ENCODE measurements around the gene ADORA1.

The ADORA1 gene

DNA sequence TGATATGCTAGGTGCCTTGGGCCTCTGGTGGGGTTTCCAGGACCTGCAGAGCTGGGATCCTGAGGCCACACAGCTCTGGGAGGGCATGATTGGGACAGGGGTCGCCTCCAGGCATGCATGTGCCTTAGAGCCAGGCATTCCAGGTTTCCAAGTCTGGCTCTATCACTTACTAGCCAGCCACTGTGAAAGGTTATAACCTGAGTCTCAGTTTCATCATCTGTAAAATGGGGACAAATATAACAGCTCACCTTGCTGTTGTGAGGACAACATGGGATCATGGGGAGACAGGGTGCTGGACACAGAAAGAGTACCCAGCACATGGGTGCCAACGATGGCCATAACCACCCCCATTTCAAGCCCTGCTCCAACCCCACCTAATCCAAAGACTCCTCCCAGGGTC is 56.3 kb downstream of the ADORA1 start:
- no peak overlapping the region for H3K4me3 ChIP-seq (ENCODE audit: low read depth, low read length, poor library complexity, severe bottlenecking)
- no peak overlapping the region for H3K27ac ChIP-seq (ENCODE audit: low read depth, low read length, poor library complexity, severe bottlenecking)
- H3K79me2 ChIP-seq (ENCODE audit: insufficient read depth, low read length), result no peaks in the 10 kb centered on the region
- no peaks in the 10 kb centered on the region for H4K20me1 ChIP-seq (ENCODE audit: insufficient read depth, low read length)
- H2AFZ ChIP-seq (ENCODE audit: low read length), result no peak overlapping the region
- H3K9me2 ChIP-seq (ENCODE audit: low read depth, low read length), result no peaks in the 10 kb centered on the region
- H3K4me1 ChIP-seq (ENCODE audit: insufficient read depth, low read length, severe bottlenecking), result no peaks in the 10 kb centered on the region
- no peaks in the 10 kb centered on the region for H3K36me3 ChIP-seq (ENCODE audit: insufficient read depth, low read length)
- H3K4me2 ChIP-seq (ENCODE audit: low read length), result no peak overlapping the region
- no peak overlapping the region for H3K9ac ChIP-seq (ENCODE audit: low read length)
- no peaks in the 10 kb centered on the region for H3K9me3 ChIP-seq (ENCODE audit: low read length)
- H3K27me3 ChIP-seq (ENCODE audit: insufficient read depth, low read length), result no peaks in the 10 kb centered on the region
- TF ChIP-seq, protein P1, sequence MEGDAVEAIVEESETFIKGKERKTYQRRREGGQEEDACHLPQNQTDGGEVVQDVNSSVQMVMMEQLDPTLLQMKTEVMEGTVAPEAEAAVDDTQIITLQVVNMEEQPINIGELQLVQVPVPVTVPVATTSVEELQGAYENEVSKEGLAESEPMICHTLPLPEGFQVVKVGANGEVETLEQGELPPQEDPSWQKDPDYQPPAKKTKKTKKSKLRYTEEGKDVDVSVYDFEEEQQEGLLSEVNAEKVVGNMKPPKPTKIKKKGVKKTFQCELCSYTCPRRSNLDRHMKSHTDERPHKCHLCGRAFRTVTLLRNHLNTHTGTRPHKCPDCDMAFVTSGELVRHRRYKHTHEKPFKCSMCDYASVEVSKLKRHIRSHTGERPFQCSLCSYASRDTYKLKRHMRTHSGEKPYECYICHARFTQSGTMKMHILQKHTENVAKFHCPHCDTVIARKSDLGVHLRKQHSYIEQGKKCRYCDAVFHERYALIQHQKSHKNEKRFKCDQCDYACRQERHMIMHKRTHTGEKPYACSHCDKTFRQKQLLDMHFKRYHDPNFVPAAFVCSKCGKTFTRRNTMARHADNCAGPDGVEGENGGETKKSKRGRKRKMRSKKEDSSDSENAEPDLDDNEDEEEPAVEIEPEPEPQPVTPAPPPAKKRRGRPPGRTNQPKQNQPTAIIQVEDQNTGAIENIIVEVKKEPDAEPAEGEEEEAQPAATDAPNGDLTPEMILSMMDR (IDR thresholded peaks at IDR 0.05; ENCODE audit: low read length), result no peak
- no peak for TF ChIP-seq EZH2 (IDR thresholded peaks at IDR 0.05; ENCODE audit: borderline replicate concordance, low read length)
- no peaks in the 10 kb centered on the region for H3F3A ChIP-seq (ENCODE audit: insufficient read depth, low read length)

GRCh38 chr1:203184467-203184866 is 56.9 kb downstream of the ADORA1 start:
- H3K9me3 ChIP-seq (ENCODE audit: low read length), result no peaks in the 10 kb centered on the region
- H3K27ac ChIP-seq (ENCODE audit: low read depth, low read length, poor library complexity, severe bottlenecking), result no peak overlapping the region
- no peaks in the 10 kb centered on the region for H3K9me2 ChIP-seq (ENCODE audit: low read depth, low read length)
- no peaks in the 10 kb centered on the region for H4K20me1 ChIP-seq (ENCODE audit: insufficient read depth, low read length)
- H3K9ac ChIP-seq (ENCODE audit: low read length), result no peak overlapping the region
- H3K4me3 ChIP-seq (ENCODE audit: low read depth, low read length, poor library complexity, severe bottlenecking), result no peak overlapping the region
- H3F3A ChIP-seq (ENCODE audit: insufficient read depth, low read length), result no peaks in the 10 kb centered on the region
- TF ChIP-seq, protein P1 (IDR thresholded peaks at IDR 0.05; ENCODE audit: low read length), result no peak
- TF ChIP-seq EZH2 (IDR thresholded peaks at IDR 0.05; ENCODE audit: borderline replicate concordance, low read length), result no peak
- H3K4me1 ChIP-seq (ENCODE audit: insufficient read depth, low read length, severe bottlenecking), result no peaks in the 10 kb centered on the region
- no peaks in the 10 kb centered on the region for H3K79me2 ChIP-seq (ENCODE audit: insufficient read depth, low read length)
- H2AFZ ChIP-seq (ENCODE audit: low read length), result no peak overlapping the region
- no peaks in the 10 kb centered on the region for H3K27me3 ChIP-seq (ENCODE audit: insufficient read depth, low read length)
- H3K36me3 ChIP-seq (ENCODE audit: insufficient read depth, low read length), result no peaks in the 10 kb centered on the region
- no peak overlapping the region for H3K4me2 ChIP-seq (ENCODE audit: low read length)

DNA sequence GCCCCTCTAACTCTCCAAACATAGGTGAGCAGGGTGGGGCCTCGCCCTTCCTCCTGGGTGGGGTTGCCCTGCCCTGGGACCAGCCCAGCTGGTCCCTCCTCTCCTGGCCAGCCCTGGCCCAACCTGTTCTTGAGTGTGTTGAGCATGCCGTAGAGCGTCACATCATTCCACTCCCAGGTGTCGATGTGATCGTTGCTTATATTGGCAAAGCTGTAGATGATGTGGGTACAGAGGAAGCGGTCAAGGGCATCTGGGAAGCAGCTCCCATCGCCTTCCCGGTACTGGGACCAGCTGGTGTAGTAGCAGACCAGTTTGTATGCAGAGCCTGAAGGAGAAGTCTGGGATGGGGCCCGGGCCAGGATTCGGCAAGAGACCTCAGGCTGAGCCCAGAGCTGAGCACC is 57.5 kb downstream of the ADORA1 start:
- Histone ChIP-seq H3K4me1 (ENCODE audit: insufficient read depth, low read length, severe bottlenecking) (no peaks in the 10 kb centered on the region), H4K20me1 (ENCODE audit: insufficient read depth, low read length) (no peaks in the 10 kb centered on the region), H3K27ac (ENCODE audit: low read depth, low read length, poor library complexity, severe bottlenecking) (no peak overlapping the region), H3K4me2 (ENCODE audit: low read length) (no peak overlapping the region), H3K4me3 (ENCODE audit: low read depth, low read length, poor library complexity, severe bottlenecking) (no peak overlapping the region), H3K9me2 (ENCODE audit: low read depth, low read length) (no peaks in the 10 kb centered on the region), H3K9me3 (ENCODE audit: low read length) (no peaks in the 10 kb centered on the region), H2AFZ (ENCODE audit: low read length) (no peak overlapping the region), H3K36me3 (ENCODE audit: insufficient read depth, low read length) (no peaks in the 10 kb centered on the region), H3F3A (ENCODE audit: insufficient read depth, low read length) (no peaks in the 10 kb centered on the region), H3K27me3 (ENCODE audit: insufficient read depth, low read length) (no peaks in the 10 kb centered on the region), H3K79me2 (ENCODE audit: insufficient read depth, low read length) (no peaks in the 10 kb centered on the region), H3K9ac (ENCODE audit: low read length) (no peak overlapping the region)
- TF ChIP-seq EZH2 (IDR thresholded peaks at IDR 0.05; ENCODE audit: borderline replicate concordance, low read length), result no peak

DNA sequence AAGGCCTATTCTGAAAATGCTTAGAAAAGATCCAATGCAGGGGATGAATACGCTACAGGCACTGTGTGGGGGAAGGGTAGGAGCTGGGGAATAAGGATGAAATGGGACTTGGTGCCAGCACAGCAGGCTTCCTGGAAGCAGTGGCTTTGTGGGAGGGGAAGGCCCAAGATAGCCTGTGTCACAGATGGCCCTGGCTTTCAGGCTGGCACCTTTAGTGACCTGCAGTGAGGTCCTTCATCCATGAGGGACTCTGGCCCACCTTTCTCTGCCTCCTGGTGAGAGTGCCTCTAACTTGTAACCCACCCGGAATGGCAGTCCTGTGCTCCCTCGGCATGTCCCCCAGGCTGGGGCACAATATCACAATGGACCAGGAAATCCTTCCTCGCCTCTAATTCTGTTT is 58.1 kb downstream of the ADORA1 start:
- no peak overlapping the region for H3K9ac ChIP-seq (ENCODE audit: low read length)
- H3K27ac ChIP-seq (ENCODE audit: low read depth, low read length, poor library complexity, severe bottlenecking), result no peak overlapping the region
- no peak overlapping the region for H3K4me2 ChIP-seq (ENCODE audit: low read length)
- H3F3A ChIP-seq (ENCODE audit: insufficient read depth, low read length), result no peaks in the 10 kb centered on the region
- no peaks in the 10 kb centered on the region for H3K9me3 ChIP-seq (ENCODE audit: low read length)
- H4K20me1 ChIP-seq (ENCODE audit: insufficient read depth, low read length), result no peaks in the 10 kb centered on the region
- H3K27me3 ChIP-seq (ENCODE audit: insufficient read depth, low read length), result no peaks in the 10 kb centered on the region
- no peaks in the 10 kb centered on the region for H3K79me2 ChIP-seq (ENCODE audit: insufficient read depth, low read length)
- H3K4me1 ChIP-seq (ENCODE audit: insufficient read depth, low read length, severe bottlenecking), result no peaks in the 10 kb centered on the region
- no peak for TF ChIP-seq EZH2 (IDR thresholded peaks at IDR 0.05; ENCODE audit: borderline replicate concordance, low read length)
- TF ChIP-seq, protein P1 (IDR thresholded peaks at IDR 0.05; ENCODE audit: low read length), result no peak
- no peak overlapping the region for H3K4me3 ChIP-seq (ENCODE audit: low read depth, low read length, poor library complexity, severe bottlenecking)
- no peaks in the 10 kb centered on the region for H3K9me2 ChIP-seq (ENCODE audit: low read depth, low read length)
- no peak overlapping the region for H2AFZ ChIP-seq (ENCODE audit: low read length)
- H3K36me3 ChIP-seq (ENCODE audit: insufficient read depth, low read length), result no peaks in the 10 kb centered on the region

All from OCI-LY1 (cell line).